Activated CD8-positive, alpha-beta memory T cell treated with anti-CD3 and anti-CD28 coated beads for 48 hours (primary cell): ENCODE data around the gene B9D2.
"Not testable (repeated sequence)": the region's sequence is repeated elsewhere in the genome, so short reads cannot be mapped to it uniquely, and the experiment has no call there.

Experiments
- DNase-seq, 3 experiments: peaks; one replicate each; pipeline ENCODE4 v3.0.0-alpha.2; 2020; ENCODE audit warnings: low read depth in 2 of 3, low spot score in 2 of 3

B9D2 gene

GRCh38 chr19:41392775-41393174 lies 28.8 kb upstream of the B9D2 start:
- DNase-seq = no peak

GRCh38 chr19:41391618-41392017 lies 27.7 kb upstream of the B9D2 start:
- DNase-seq = no peak

DNA sequence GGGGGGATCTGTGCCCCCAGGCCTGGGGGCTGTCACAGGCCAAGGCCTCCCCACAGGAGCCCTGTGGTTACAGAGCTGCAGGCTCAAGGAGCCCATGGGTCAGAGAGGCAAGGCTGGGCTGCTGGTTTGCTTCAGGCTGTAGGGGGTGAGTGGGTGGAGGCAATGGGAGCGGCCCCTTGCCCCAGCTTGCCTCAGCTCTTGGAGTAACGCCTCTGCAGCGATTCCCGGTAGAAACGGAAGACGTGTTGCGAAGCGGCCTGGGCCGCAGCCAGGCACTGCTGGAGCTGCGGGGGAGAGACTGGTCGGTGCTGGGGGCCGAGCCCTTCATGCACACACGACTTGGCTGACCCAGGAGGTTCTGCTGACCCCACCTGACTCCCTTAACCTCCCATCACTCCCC lies 22.5 kb upstream of the B9D2 start:
- DNase-seq = no peak

DNA sequence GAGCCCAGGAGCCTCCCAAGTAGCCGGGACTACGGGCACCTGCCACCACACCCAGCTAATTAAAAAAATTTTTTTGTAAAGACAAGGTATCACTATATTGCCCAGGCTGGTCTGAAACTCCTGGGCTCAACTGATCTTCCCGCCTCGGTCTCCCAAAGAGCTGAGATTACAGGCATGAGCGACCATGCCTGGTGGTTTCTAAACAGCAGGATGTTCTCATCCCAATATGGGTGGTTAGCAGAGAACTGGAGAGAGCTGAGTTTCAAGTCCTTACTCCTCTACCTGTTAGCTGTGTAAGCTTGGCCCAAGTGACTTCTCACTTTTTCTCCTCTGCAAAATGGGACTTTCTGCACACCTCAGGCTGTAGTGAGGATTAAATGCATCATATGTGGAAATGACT lies 20.4 kb upstream of the B9D2 start:
- DNase-seq = no peak

- DNase-seq = not testable (repeated sequence)
Observed at GRCh38 chr19:41381536-41381935, 17.6 kb upstream of the B9D2 start.

DNA sequence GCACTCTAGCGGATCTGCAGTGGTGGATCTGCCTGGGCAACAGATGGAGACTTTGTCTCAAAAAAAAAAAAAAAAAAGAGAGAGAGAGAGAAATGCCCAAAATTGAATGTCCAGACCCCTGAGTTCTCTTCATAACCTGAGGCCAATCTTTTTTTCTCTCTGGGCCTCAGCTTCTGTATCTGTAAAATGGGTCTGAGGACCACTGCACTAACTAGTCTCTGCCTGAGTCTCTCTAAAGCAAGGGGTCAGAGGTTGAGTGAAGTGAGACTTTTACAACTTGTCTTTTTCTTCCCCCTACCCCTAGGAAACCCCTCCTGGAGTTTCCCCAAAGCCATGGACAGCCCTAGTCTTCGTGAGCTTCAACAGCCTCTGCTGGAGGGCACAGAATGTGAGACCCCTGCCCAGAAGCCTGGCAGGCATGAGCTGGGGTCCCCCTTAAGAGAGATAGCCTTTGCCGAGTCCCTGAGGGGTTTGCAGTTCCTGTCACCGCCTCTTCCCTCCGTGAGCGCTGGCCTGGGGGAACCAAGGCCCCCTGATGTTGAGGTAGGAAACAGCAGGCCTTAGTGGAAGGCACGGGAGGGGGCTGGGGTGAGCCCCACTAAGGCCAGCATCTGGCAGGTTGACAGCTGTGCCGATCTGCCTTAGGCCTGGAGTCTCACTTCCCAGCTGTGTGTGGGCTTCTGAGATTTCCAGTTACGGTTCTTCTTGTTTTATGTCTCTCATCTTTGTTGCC lies 14.2 kb upstream of the B9D2 start:
- no peak for DNase-seq

GRCh38 chr19:41376998-41377365 lies 13.0 kb upstream of the B9D2 start:
- no peak for DNase-seq

DNA sequence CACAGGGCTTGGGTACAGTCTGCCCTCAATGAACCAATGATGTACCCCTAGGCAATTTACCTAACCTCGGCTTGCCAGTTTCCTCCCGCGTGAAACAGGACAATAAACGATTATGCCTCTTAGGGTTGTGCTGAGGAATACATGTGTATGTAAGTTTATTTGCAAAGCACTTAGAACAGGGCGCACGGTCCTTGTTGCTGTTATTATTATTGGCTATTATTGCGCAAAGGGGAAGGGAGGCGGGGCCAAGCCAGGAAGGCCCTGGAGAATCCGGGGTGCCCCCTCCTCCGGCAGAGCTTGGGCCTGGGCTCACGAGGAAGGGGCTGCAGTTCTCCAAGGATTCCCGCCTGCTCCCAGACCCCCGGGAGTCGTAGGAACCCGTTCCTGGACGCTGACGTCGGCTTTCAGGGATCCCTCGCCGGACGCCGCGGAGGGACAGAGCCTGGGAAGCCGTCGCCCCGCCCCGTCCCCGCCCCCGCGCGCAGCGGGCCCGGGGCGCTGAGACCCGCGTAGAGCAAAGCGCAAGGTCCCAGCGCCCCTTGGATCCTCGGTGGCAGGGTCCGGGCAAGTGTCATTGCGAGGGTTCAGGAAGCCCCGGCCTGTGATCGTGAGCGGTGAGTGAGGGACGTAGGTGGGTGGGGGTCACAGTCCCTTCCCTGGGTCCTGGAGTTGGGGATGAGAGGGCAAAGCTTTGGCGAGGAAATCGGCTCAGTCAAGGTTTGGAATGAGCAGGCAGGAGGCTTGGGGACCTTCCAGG lies 12.5 kb upstream of the B9D2 start, which contains the start of gene TMEM91:
Gene TMEM91 (plus strand): TSS at position 293 of the 757 bp plus-strand sequence. CDS start 1,777 bp downstream, outside the sequence.
- no peak for DNase-seq

- no peak for DNase-seq
Observed at GRCh38 chr19:41373993-41374392, 10.0 kb upstream of the B9D2 start.

DNA sequence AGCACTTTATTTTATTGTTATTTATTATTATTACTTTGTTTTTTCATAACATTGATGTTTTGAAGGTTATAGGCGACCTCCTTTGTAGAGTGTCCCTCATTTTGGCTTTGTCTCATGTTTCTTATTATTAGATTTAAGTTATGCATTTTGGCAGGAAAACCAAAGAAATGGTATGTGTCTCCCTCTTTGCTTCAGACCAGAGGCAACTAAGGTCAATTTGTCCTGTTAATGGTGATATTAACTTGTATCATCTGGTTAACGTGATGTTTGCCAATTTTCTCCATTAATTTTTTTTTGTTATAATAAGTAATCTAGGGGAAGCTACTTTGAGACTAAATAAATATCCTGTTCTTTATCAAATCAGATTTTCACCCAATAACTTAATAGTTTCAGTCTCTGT lies 8.6 kb upstream of the B9D2 start:
- DNase-seq = no peak

GRCh38 chr19:41371541-41371940 lies 7.6 kb upstream of the B9D2 start:
- no peak for DNase-seq

GRCh38 chr19:41371119-41371518 lies 7.2 kb upstream of the B9D2 start:
- DNase-seq = not testable (repeated sequence)

GRCh38 chr19:41369769-41370168 lies 5.8 kb upstream of the B9D2 start:
- DNase-seq = no peak

GRCh38 chr19:41367848-41368301 lies 3.9 kb upstream of the B9D2 start:
- DNase-seq = no peak

- no peak for DNase-seq
Observed at GRCh38 chr19:41366089-41366488, 2.1 kb upstream of the B9D2 start.

- DNase-seq = no peak
Observed at GRCh38 chr19:41364524-41365391, 809 bp upstream of the B9D2 start.

- DNase-seq = no peak
Observed at GRCh38 chr19:41363371-41363752, 587 bp downstream of the B9D2 start.

DNA sequence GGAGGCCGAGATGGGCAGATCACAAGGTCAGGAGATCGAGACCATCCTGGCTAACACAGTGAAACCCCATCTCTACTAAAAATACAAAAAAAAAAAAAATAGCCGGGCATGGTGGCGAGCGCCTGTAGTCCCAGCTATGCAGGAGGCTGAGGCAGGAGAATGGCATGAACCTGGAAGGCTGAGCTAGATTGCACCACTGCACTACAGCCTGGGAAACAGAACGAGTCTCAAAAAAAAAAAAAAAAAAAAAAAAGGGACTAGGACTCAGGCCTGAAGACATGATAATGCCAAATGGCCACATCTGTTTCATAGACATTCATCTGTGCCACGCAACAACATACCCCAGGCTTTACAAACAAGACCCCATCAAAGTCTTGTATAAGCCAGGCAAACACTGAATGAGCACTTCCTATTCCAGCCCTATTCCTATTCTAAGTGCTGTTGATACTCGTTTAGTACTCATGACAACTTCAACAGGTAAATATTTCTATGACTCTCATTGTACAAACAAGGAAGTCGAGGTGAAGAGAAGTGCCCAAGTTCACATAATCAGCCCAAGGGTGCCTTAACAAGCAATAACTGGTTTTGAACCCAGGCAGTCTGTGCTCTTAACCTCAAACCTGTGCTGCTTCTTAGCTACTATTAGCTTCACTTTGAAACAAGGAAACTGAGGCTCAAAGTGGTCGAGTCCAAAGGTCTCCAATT lies 1.7 kb downstream of the B9D2 start:
- no peak for DNase-seq

- no peak for DNase-seq
Observed at GRCh38 chr19:41359741-41360140, 4.2 kb downstream of the B9D2 start.

DNA sequence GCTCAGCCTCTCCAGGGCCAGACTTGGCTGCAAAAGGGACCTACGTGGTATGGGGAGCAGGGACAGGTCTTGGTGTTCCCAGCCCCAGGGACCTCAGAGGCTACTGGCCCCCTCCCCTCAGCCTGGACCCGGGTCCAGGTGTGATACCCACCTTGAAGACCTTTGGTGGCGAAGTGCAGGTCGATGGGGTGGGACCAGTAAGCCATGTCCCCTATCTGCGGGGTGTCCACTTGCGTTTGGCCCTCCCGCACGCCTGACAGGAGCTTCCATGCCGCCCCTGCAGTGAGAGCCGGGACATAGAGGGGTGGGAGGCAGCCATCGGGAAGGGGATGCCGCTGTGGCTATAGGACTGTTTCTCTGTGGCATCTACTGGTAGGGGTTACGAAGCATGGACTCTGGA lies 6.2 kb downstream of the B9D2 start:
- no peak for DNase-seq
